ENCODE data around the gene LGALS9.

- TF ChIP-seq CTCF (tag by site-specific recombination; IDR thresholded peaks at IDR 0.05), result no peak
- TF ChIP-seq ZNF416 (tag by site-specific recombination; IDR thresholded peaks at IDR 0.05), result no peak
- no peak for TF ChIP-seq ZBTB11 (tag by site-specific recombination; conservative IDR thresholded peaks at IDR 0.05; ENCODE audit: low read depth)
- TF ChIP-seq ZNF175 (tag by site-specific recombination; IDR thresholded peaks at IDR 0.05), result no peak
- no peak for TF ChIP-seq ZNF777 (tag by site-specific recombination; IDR thresholded peaks at IDR 0.05; ENCODE audit: borderline replicate concordance)
- no peak for TF ChIP-seq ZNF707 (tag by site-specific recombination; IDR thresholded peaks at IDR 0.05)
- no peak for TF ChIP-seq REPIN1 (tag by site-specific recombination; IDR thresholded peaks at IDR 0.05; ENCODE audit: low read depth)
- no peak for TF ChIP-seq ZNF140 (tag by site-specific recombination; IDR thresholded peaks at IDR 0.05)
- TF ChIP-seq ZFP37 (tag by site-specific recombination; IDR thresholded peaks at IDR 0.05), result no peak
- no peak for TF ChIP-seq ZNF114 (tag by site-specific recombination; IDR thresholded peaks at IDR 0.05)
- no peak for TF ChIP-seq TSHZ1 (tag by site-specific recombination; IDR thresholded peaks at IDR 0.05; ENCODE audit: borderline replicate concordance)
- no peak for TF ChIP-seq ZBTB26 (tag by site-specific recombination; optimal IDR thresholded peaks at IDR 0.05)
These were observed 3.5 kb upstream of the LGALS9 start for GRCh38 chr17:27627514-27627913.

All from HEK293 (cell line).